H9 (cell line): ENCODE measurements around the gene ALDH1A2. TPM values are rescaled to one million over a fixed set of nuclear protein-coding genes. Genes with fewer than 3 reads are reported as not detected.

Experiments
- DNase-seq: peaks from one replicate; pipeline ENCODE4 v3.0.0-alpha.2; 2017
- H2AFZ ChIP-seq: one replicate; pipeline ENCODE4 v1.6.1; 2013; ENCODE audit warnings: mild to moderate bottlenecking, low read length, control low read depth, moderate library complexity
- H2AK5ac ChIP-seq: 2 replicates; pipeline ENCODE4 v1.6.1; 2013; ENCODE audit warnings: low read length, control low read depth, mixed read lengths; ENCODE audit not compliant: insufficient read length
- H2BK120ac ChIP-seq: one replicate; pipeline ENCODE4 v1.6.1; 2013; ENCODE audit warnings: low read depth, mild to moderate bottlenecking, low read length, control low read depth, inconsistent platforms; ENCODE audit not compliant: poor library complexity, severe bottlenecking
- H2BK12ac ChIP-seq: 2 replicates; pipeline ENCODE4 v1.6.1; 2013; ENCODE audit warnings: low read length, control low read depth, mixed read lengths, low read depth; ENCODE audit not compliant: insufficient read length
- H2BK15ac ChIP-seq: 2 replicates; pipeline ENCODE4 v1.6.1; 2013; ENCODE audit warnings: low read depth, low read length, control low read depth
- H2BK20ac ChIP-seq: one replicate; pipeline ENCODE4 v1.6.1; 2013; ENCODE audit warnings: low read depth, mild to moderate bottlenecking, low read length, control low read depth, inconsistent platforms; ENCODE audit not compliant: poor library complexity, severe bottlenecking
- H2BK5ac ChIP-seq: 2 replicates; pipeline ENCODE4 v1.6.1; 2013; ENCODE audit warnings: low read length, control low read depth, mixed read lengths; ENCODE audit not compliant: insufficient read length
- H3K14ac ChIP-seq: 2 replicates; pipeline ENCODE4 v1.6.1; 2013; ENCODE audit warnings: low read length, control low read depth; ENCODE audit not compliant: insufficient read depth
- H3K18ac ChIP-seq: 2 replicates; pipeline ENCODE4 v1.6.1; 2013; ENCODE audit warnings: low read depth, mild to moderate bottlenecking, mixed read lengths, low read length, control low read depth; ENCODE audit not compliant: insufficient read length
- H3K23ac ChIP-seq: 2 replicates; pipeline ENCODE4 v1.6.1; 2013; ENCODE audit warnings: low read length, control low read depth, mixed read lengths, low read depth; ENCODE audit not compliant: insufficient read length
- H3K23me2 ChIP-seq: 2 replicates; pipeline ENCODE4 v1.6.1; 2013; ENCODE audit warnings: low read depth, mild to moderate bottlenecking, mixed read lengths, low read length, control low read depth; ENCODE audit not compliant: insufficient read length, poor library complexity, severe bottlenecking
- H3K27ac ChIP-seq: 2 replicates; pipeline ENCODE4 v1.5.1; 2013; ENCODE audit warnings: low read length, control low read depth, mixed read lengths, low read depth; ENCODE audit not compliant: insufficient read length
- H3K27me3 ChIP-seq: 2 replicates; pipeline ENCODE4 v1.6.1; 2013; ENCODE audit warnings: low read length, control low read depth, inconsistent platforms; ENCODE audit not compliant: insufficient read depth
- H3K4ac ChIP-seq: 2 replicates; pipeline ENCODE4 v1.6.1; 2013; ENCODE audit warnings: low read depth, mild to moderate bottlenecking, control low read depth, inconsistent platforms, low read length, moderate library complexity
- H3K4me1 ChIP-seq: 2 replicates; pipeline ENCODE4 v1.6.1; 2013; ENCODE audit warnings: low read length, control low read depth, inconsistent platforms; ENCODE audit not compliant: insufficient read depth
- H3K4me2 ChIP-seq: 2 replicates; pipeline ENCODE4 v1.6.1; 2013; ENCODE audit warnings: low read length, control low read depth, mixed read lengths; ENCODE audit not compliant: insufficient read length, insufficient read depth
- H3K56ac ChIP-seq: 2 replicates; pipeline ENCODE4 v1.6.1; 2013; ENCODE audit warnings: low read depth, mild to moderate bottlenecking, mixed read lengths, low read length, control low read depth; ENCODE audit not compliant: insufficient read length
- H3K79me1 ChIP-seq: 2 replicates; pipeline ENCODE4 v1.6.1; 2013; ENCODE audit warnings: low read depth, mild to moderate bottlenecking, moderate library complexity, low read length, control low read depth, inconsistent platforms; ENCODE audit not compliant: insufficient read depth, poor library complexity, severe bottlenecking
- H3K79me2 ChIP-seq: 2 replicates; pipeline ENCODE4 v1.6.1; 2013; ENCODE audit warnings: low read length, control low read depth, inconsistent platforms; ENCODE audit not compliant: insufficient read depth
- H3K9ac ChIP-seq: 2 replicates; pipeline ENCODE4 v1.6.1; 2013; ENCODE audit warnings: low read length, control low read depth, mixed read lengths; ENCODE audit not compliant: insufficient read length; ENCODE audit errors: extremely low read depth
- H3K9me3 ChIP-seq: one replicate; pipeline ENCODE4 v1.6.1; 2013; ENCODE audit warnings: low read depth, low read length, inconsistent platforms; ENCODE audit not compliant: control insufficient read depth
- H3T11ph ChIP-seq: one replicate; pipeline ENCODE4 v1.6.1; 2013; ENCODE audit warnings: mild to moderate bottlenecking, low read length, control low read depth, inconsistent platforms
- H4K20me1 ChIP-seq: one replicate; pipeline ENCODE4 v1.6.1; 2013; ENCODE audit not compliant: control insufficient read depth, insufficient read length, insufficient read depth
- H4K5ac ChIP-seq: 2 replicates; pipeline ENCODE4 v1.6.1; 2013; ENCODE audit warnings: low read depth, mild to moderate bottlenecking, mixed read lengths, low read length, control low read depth; ENCODE audit not compliant: insufficient read length
- H4K8ac ChIP-seq: replicated peaks from 2 replicates; pipeline ENCODE4 v1.6.1; 2013; ENCODE audit warnings: low read length, control low read depth, mixed read lengths, low read depth; ENCODE audit not compliant: insufficient read length
- H4K91ac ChIP-seq: 2 replicates; pipeline ENCODE4 v1.6.1; 2013; ENCODE audit warnings: low read depth, mild to moderate bottlenecking, moderate library complexity, mixed read lengths, low read length, control low read depth; ENCODE audit not compliant: insufficient read length
- H3K27ac Mint-ChIP-seq, 3 experiments: 2 replicates in 2 of 3; 3 replicates in 1 of 3; pipeline ENCODE4 v1.8.0; 2020 to 2021; ENCODE audit warnings: mixed read lengths in 3 of 3, mild to moderate bottlenecking in 1 of 3, moderate library complexity in 1 of 3
- H3K27me3 Mint-ChIP-seq: 2 replicates; pipeline ENCODE4 v1.8.0; 2021; ENCODE audit warnings: low read depth, mild to moderate bottlenecking, moderate library complexity, mixed read lengths
- H3K36me3 Mint-ChIP-seq, 3 experiments: 2 replicates in 2 of 3; 3 replicates in 1 of 3; pipeline ENCODE4 v1.8.0; 2020 to 2021; ENCODE audit warnings: low read depth in 3 of 3, mixed read lengths in 3 of 3; ENCODE audit not compliant: insufficient read depth in 1 of 3
- H3K4me1 Mint-ChIP-seq, 2 experiments: 2 replicates each; pipeline ENCODE4 v1.8.0; 2020; ENCODE audit warnings: mixed read lengths in 2 of 2
- H3K4me3 Mint-ChIP-seq, 2 experiments: 2 replicates in 1 of 2; 3 replicates in 1 of 2; pipeline ENCODE4 v1.8.0; 2020 to 2021; ENCODE audit warnings: mild to moderate bottlenecking in 2 of 2, mixed read lengths in 2 of 2, moderate library complexity in 1 of 2
- H3K9me3 Mint-ChIP-seq, 2 experiments: 2 replicates in 1 of 2; 3 replicates in 1 of 2; pipeline ENCODE4 v1.8.0; 2020; ENCODE audit warnings: mild to moderate bottlenecking in 2 of 2, mixed read lengths in 2 of 2, moderate library complexity in 1 of 2
- CTCF ChIP-seq: fragments of 200-600 bp; sonication (generic); conservative IDR thresholded peaks from 3 replicates; pipeline ENCODE4 v1.8.0; 2021; ENCODE audit warnings: antibody characterized with exemption, mild to moderate bottlenecking
- WGBS: extraction: QIAGEN DNeasy Blood & Tissue Kit; methylation state at CpG from one replicate; pipeline ENCODE4 v1.1.7; 2013; ENCODE audit warnings: missing lambda C conversion rate, low lambda C conversion rate, mixed read lengths; ENCODE audit not compliant: insufficient read length; ENCODE audit errors: extremely low coverage; 5-methylcytosine and 5-hydroxymethylcytosine counted together
- total RNA-seq: library from RNA; stranded (reverse); gene quantifications from 2 replicates; pipeline ENCODE4 v1.2.1, GENCODE V29; 2021

The ALDH1A2 gene
- total RNA-seq, 1 experiment from 2014 or later: 0.72 TPM

- Mint-ChIP-seq H3K4me3 (no peak overlapping the region), H3K27me3 (peaks cover 6% of the 10 kb centered on the region), H3K9me3 (peaks cover 0 to 1% of the 10 kb centered on the region in 2 experiments; a peak in 2 of 5 replicates), H3K4me1 (no peaks in the 10 kb centered on the region), H3K36me3 (no peaks in the 10 kb centered on the region), H3K27ac (no peak overlapping the region)
- Histone ChIP-seq H3K4me1 (no peaks in the 10 kb centered on the region), H3K79me1 (no peaks in the 10 kb centered on the region), H4K91ac (no peak overlapping the region), H4K5ac (no peak overlapping the region), H2AK5ac (no peak overlapping the region), H3K9ac (no peak overlapping the region), H2BK5ac (no peak overlapping the region), H3K23me2 (no peaks in the 10 kb centered on the region), H3T11ph (no peak overlapping the region), H3K14ac (no peak overlapping the region), H2BK20ac (no peak overlapping the region), H3K27ac (no peak overlapping the region), H3K79me2 (no peaks in the 10 kb centered on the region), H4K8ac (no peak overlapping the region), H3K56ac (no peak overlapping the region), H2BK15ac (no peak overlapping the region), H3K18ac (no peak overlapping the region), H3K4me2 (no peak overlapping the region), H3K23ac (no peak overlapping the region), H2BK12ac (no peak overlapping the region), H3K4ac (no peak overlapping the region), H2AFZ (no peak overlapping the region), H4K20me1 (no peaks in the 10 kb centered on the region), H2BK120ac (no peak overlapping the region), H3K9me3 (no peaks in the 10 kb centered on the region), H3K27me3 (no peaks in the 10 kb centered on the region)
- no CpG with 5 or more reads among the region's 1 CpG for WGBS
- no peak for TF ChIP-seq CTCF
- DNase-seq: no peak
Observed at GRCh38 chr15:57941816-57942215, 123.7 kb downstream of the ALDH1A2 start.
